Measurements from ENCODE around the gene LTBP3.
A peak's percentile ranks its signal among the peaks of the same experiment; 100 is the strongest.

GRCh38 chr11:65503949-65504673 lies 54.0 kb downstream of the LTBP3 start:
- TF ChIP-seq CTCF (IDR thresholded peaks at IDR 0.05; ENCODE audit: extremely low read depth in 1 of 2, insufficient read depth in 1 of 2, low read depth in 1 of 2, low read length in 2 of 2) (no peak), MAX (IDR thresholded peaks at IDR 0.05; ENCODE audit: insufficient read depth, insufficient read length) (no peak), EZH2 (IDR thresholded peaks at IDR 0.05; ENCODE audit: borderline replicate concordance, low read depth, low read length, severe bottlenecking) (no peak), POLR2A (IDR thresholded peaks at IDR 0.05; ENCODE audit: low read depth, low read length) (peak; percentile 66), POLR2AphosphoS5 (IDR thresholded peaks at IDR 0.05; ENCODE audit: insufficient read depth, low read depth, low read length) (peak; percentile 29), JUN (IDR thresholded peaks at IDR 0.05; ENCODE audit: borderline replicate concordance, insufficient read depth, insufficient read length, low read depth) (no peak)

All from endothelial cell of umbilical vein (primary cell).